K562 (cell line): Measurements from ENCODE around the gene RNU5D-1. TPM values are rescaled to one million over a fixed set of nuclear protein-coding genes. Genes with fewer than 3 reads are reported as not detected.

Experiments
- ATAC-seq: fragments of 200-7000 bp; cut with Tn5 transposase; 3 replicates; pipeline ENCODE4 v1.9.1; 2020; ENCODE audit warnings: moderate library complexity
- BruUV-seq: library from RNA; stranded (reverse); fragments of 400-500 nt; replicated peaks from 2 replicates; lab custom pipeline; 2021; lab: Mats Ljungman, UMichigan
- CTCF ChIA-PET: fragments of 300-600 bp; formaldehyde crosslinking; extraction: SDS; loops from one replicate; lab custom pipeline; 2021; ENCODE audit warnings: low intra/inter-chr PET ratio; lab: Yijun Ruan, JAX
- POLR2A ChIA-PET: fragments of 300-600, 350-650 bp; sonication (Branson Sonifier 250); formaldehyde crosslinking; extraction: SDS; loops from one replicate; lab custom pipeline; 2021; ENCODE audit warnings: antibody characterized with exemption, inconsistent platforms; lab: Yijun Ruan, JAX
- DNase-seq, 4 experiments: peaks; one replicate each; pipeline versions ENCODE4 v3.0.0 to v3.0.0-alpha.2; 2011 to 2018; ENCODE audit warnings: low spot score in 3 of 4, mixed read lengths in 3 of 4; ENCODE audit errors: extremely low read depth in 1 of 4
- FAIRE-seq: peaks from 2 replicates; lab custom pipeline; 2011; peaks lifted over from hg19 to GRCh38; lab: Jason Lieb, UNC
- H2AFZ ChIP-seq: 2 replicates; pipeline ENCODE4 v1.6.0; 2011; ENCODE audit warnings: low read depth, low read length, control low read depth, inconsistent platforms
- H3K27ac ChIP-seq: fragments of 200-600 bp; 3 replicates; pipeline ENCODE4 v1.8.0; 2011; ENCODE audit warnings: low read depth, mild to moderate bottlenecking, control low read depth, inconsistent platforms, low read length, moderate library complexity, mixed read lengths; ENCODE audit errors: extremely low read depth
- H3K27me3 ChIP-seq, 2 experiments: fragments of 300-600 bp in 1 of 2; 2 replicates in 1 of 2; 3 replicates in 1 of 2; pipeline versions ENCODE4 v1.6.0 to v1.8.0; 2011; ENCODE audit warnings: inconsistent platforms in 2 of 2, low read length in 2 of 2, mild to moderate bottlenecking in 1 of 2, mixed read lengths in 1 of 2, moderate library complexity in 1 of 2; ENCODE audit not compliant: control insufficient read depth in 2 of 2, insufficient read depth in 2 of 2
- H3K36me3 ChIP-seq: fragments of 300-600 bp; 3 replicates; pipeline ENCODE4 v1.8.0; 2011; ENCODE audit warnings: mild to moderate bottlenecking, low read length, inconsistent platforms; ENCODE audit not compliant: control insufficient read depth, insufficient read depth
- H3K4me1 ChIP-seq, 2 experiments: fragments of 200-600 bp in 1 of 2; replicated peaks in 1 of 2; 2 replicates in 1 of 2; 3 replicates in 1 of 2; pipeline versions ENCODE4 v1.5.1 to v1.8.0; 2011; ENCODE audit warnings: inconsistent platforms in 2 of 2, low read length in 2 of 2, mild to moderate bottlenecking in 1 of 2, mixed read lengths in 1 of 2, moderate library complexity in 1 of 2; ENCODE audit not compliant: control insufficient read depth in 2 of 2, insufficient read depth in 2 of 2
- H3K4me2 ChIP-seq: 2 replicates; pipeline ENCODE4 v1.6.1; 2011; ENCODE audit warnings: low read length, control low read depth, inconsistent platforms, mixed read lengths; ENCODE audit not compliant: insufficient read depth
- H3K4me3 ChIP-seq: fragments of 200-600 bp; sonication (generic), shearing (Covaris generic); 2 replicates; pipeline ENCODE4 v1.5.1; 2016; ENCODE audit warnings: control low read depth, inconsistent platforms
- H3K79me2 ChIP-seq: fragments of 200-600 bp; 3 replicates; pipeline ENCODE4 v1.8.0; 2011; ENCODE audit warnings: low read length, inconsistent platforms; ENCODE audit not compliant: control insufficient read depth, insufficient read depth
- H3K9ac ChIP-seq, 2 experiments: 2 replicates each; pipeline versions ENCODE4 v1.6.0 to v1.6.1; 2011; ENCODE audit warnings: low read depth in 2 of 2, low read length in 2 of 2, control low read depth in 1 of 2, inconsistent platforms in 1 of 2, mild to moderate bottlenecking in 1 of 2, mixed read lengths in 1 of 2; ENCODE audit not compliant: insufficient read depth in 1 of 2
- H3K9me1 ChIP-seq: one replicate; pipeline ENCODE4 v1.6.0; 2011; ENCODE audit warnings: inconsistent platforms, mild to moderate bottlenecking, low read length, moderate library complexity; ENCODE audit not compliant: control insufficient read depth, insufficient read depth
- H3K9me3 ChIP-seq: replicated peaks from 2 replicates; pipeline ENCODE4 v1.5.1; 2011; ENCODE audit warnings: low read depth, low read length, inconsistent platforms; ENCODE audit not compliant: control insufficient read depth, insufficient read depth
- H4K20me1 ChIP-seq: replicated peaks from 2 replicates; pipeline ENCODE4 v1.6.1; 2011; ENCODE audit warnings: low read length, inconsistent platforms, mixed read lengths; ENCODE audit not compliant: control insufficient read depth, insufficient read depth
- BCOR ChIP-seq: fragments of 450-650 bp; IDR thresholded peaks from 2 replicates; pipeline ENCODE4 v1.6.1; 2016
- DNMT1 ChIP-seq: fragments of 450-650 bp; IDR thresholded peaks from 2 replicates; pipeline ENCODE4 v1.6.1; 2016; ENCODE audit warnings: antibody characterized with exemption, mild to moderate bottlenecking
- E4F1 ChIP-seq: fragments of 250-450 bp; sonication (Bioruptor Pico); IDR thresholded peaks from 2 replicates; pipeline ENCODE4 v1.5.0; 2021; ENCODE audit warnings: mild to moderate bottlenecking, borderline replicate concordance
- ETV6 ChIP-seq, 3 experiments: fragments of 150-350 bp in 1 of 3; sonication (generic) in 1 of 3; formaldehyde crosslinking in 1 of 3; IDR thresholded peaks; 2 replicates each; pipeline versions ENCODE4 v1.6.1 to v1.8.0; 2014 to 2022; ENCODE audit warnings: borderline replicate concordance in 2 of 3, low read depth in 2 of 3, antibody characterized with exemption in 1 of 3, low read length in 1 of 3, mild to moderate bottlenecking in 1 of 3, missing genetic modification reagents in 1 of 3
- FOSL1 ChIP-seq: fragments of 200-800 bp; sonication (Bioruptor generic); conservative IDR thresholded peaks from 2 replicates; pipeline ENCODE4 v1.6.1; 2016; ENCODE audit warnings: missing genetic modification characterization, missing compliant biosample characterization
- FOXA1 ChIP-seq: fragments of 450-650 bp; IDR thresholded peaks from 2 replicates; pipeline ENCODE4 v1.6.1; 2016; ENCODE audit warnings: mild to moderate bottlenecking, borderline replicate concordance
- GABPB1 ChIP-seq: sonication (generic); formaldehyde crosslinking; IDR thresholded peaks from 2 replicates; pipeline ENCODE4 v1.8.0; 2022; ENCODE audit warnings: mild to moderate bottlenecking, missing genetic modification reagents
- THAP7 ChIP-seq: fragments of 250-450 bp; sonication (Bioruptor Pico); IDR thresholded peaks from 2 replicates; pipeline ENCODE4 v1.5.0; 2021
- XRCC4 ChIP-seq: IDR thresholded peaks from one replicate; pipeline ENCODE4 v1.6.1; 2011; ENCODE audit not compliant: insufficient read depth, insufficient read length; ENCODE audit errors: extremely low read depth
- ZBED1 ChIP-seq: IDR thresholded peaks from 2 replicates; pipeline ENCODE4 v1.6.1; 2014
- WGBS: fragments of 100-300 bp; shearing (Covaris generic); methylation state at CpG from one replicate; pipeline ENCODE4 v1.1.6; 2016; ENCODE audit warnings: low coverage, mixed read lengths; ENCODE audit not compliant: insufficient coverage; ENCODE audit errors: missing lambda C conversion rate; 5-methylcytosine and 5-hydroxymethylcytosine counted together
- in situ Hi-C: fragments of 300-500 bp; cut with MboI; formaldehyde crosslinking; loops from 4 replicates; pipeline ENCODE4 v1.15.0; 2018; ENCODE audit warnings: inconsistent platforms, mixed read lengths
- intact Hi-C: fragments of 100-400 bp; cut with micrococcal nuclease; formaldehyde crosslinking; loops from 2 replicates; pipeline ENCODE4 v1.14.2; 2022
- polyA plus RNA-seq, 8 experiments: library from polyadenylated mRNA; depleted of rRNA in 4 of 8; stranded (reverse) in 5 of 8; unstranded in 3 of 8; fragments of >200 nt; fragmentation: Nextera tagmentation in 2 of 8; fragmentation: Illumina TruSeq in 1 of 8; extraction: Ambion mirVana in 2 of 8; extraction: Trizol in 1 of 8; gene quantifications; 2 replicates each; pipeline versions ENCODE4 v1.2.1 to v1.2.3, GENCODE V29; 2011 to 2014; ENCODE audit warnings: inconsistent platforms in 1 of 8, missing spikeins in 1 of 8
- total RNA-seq, 7 experiments: library from RNA; depleted of rRNA in 6 of 7; stranded (reverse); fragments of >200 nt in 6 of 7; fragmentation: Illumina TruSeq in 2 of 7; extraction: Trizol in 2 of 7; gene quantifications; 2 replicates each; pipeline versions ENCODE4 v1.2.1 to v1.2.3, GENCODE V29; 2011 to 2021; ENCODE audit warnings: low replicate concordance in 1 of 7

Gene RNU5D-1
- total and polyA plus RNA-seq, 9 of the 15 experiments (the other 6 are each of a cell fraction or from before 2014, with no cell fraction given), result under 0.01 TPM; not detected in 8

GRCh38 chr1:44707112-44707881 is 23.7 kb downstream of the RNU5D-1 start:
- in situ Hi-C loops, result no loop called here
- H3K27ac ChIP-seq, result no peak overlapping the region
- H3K4me2 ChIP-seq, result no peak overlapping the region

GRCh38 chr1:44705938-44706337 is 25.0 kb downstream of the RNU5D-1 start:
- ChIA-PET POLR2A (interaction anchor here (1.1 to 2.2 kb wide), 4 partner anchors 10 to 26 kb away, joined by 3 to 12 read pairs (median 6); no protein-coding TSS in a partner anchor), CTCF (no interaction called here)
- H3K27me3 ChIP-seq, result peaks cover 35 to 39% of the 10 kb centered on the region in 2 experiments
- H3K79me2 ChIP-seq, result no peaks in the 10 kb centered on the region
- no peaks in the 10 kb centered on the region for H3K36me3 ChIP-seq
- no peaks in the 10 kb centered on the region for H3K9me3 ChIP-seq
- 3% methylated on average over 2 of the region's 2 CpGs for WGBS
- no peak overlapping the region for H3K27ac ChIP-seq
- H3K4me1 ChIP-seq, result peaks cover 0 to 4% of the 10 kb centered on the region in 2 experiments; a peak in 2 of 5 replicates
- intact Hi-C loops, result loop anchor here (5.0 kb wide), 1 partner anchor 49 kb away; no protein-coding TSS in a partner anchor
- no peak for FAIRE-seq
- ATAC-seq, result no peak
- DNase-seq, result no peak
- H4K20me1 ChIP-seq, result no peaks in the 10 kb centered on the region
- peaks cover 3% of the 10 kb centered on the region for H3K9me1 ChIP-seq
- no peak overlapping the region for H2AFZ ChIP-seq
- no peak overlapping the region; a peak in 1 of 4 replicates for H3K9ac ChIP-seq
- H3K4me3 ChIP-seq, result no peak overlapping the region
- no TSS peak for BruUV-seq
- in situ Hi-C loops, result no loop called here
- no peak overlapping the region for H3K4me2 ChIP-seq
- no peak for TF ChIP-seq XRCC4
- TF ChIP-seq DNMT1, result no peak
- TF ChIP-seq FOXA1, result no peak
- no peak for TF ChIP-seq THAP7 (CRISPR knock-in tag)
- no peak for TF ChIP-seq E4F1

More at GRCh38 chr1:44707112-44707881, 23.7 kb downstream of the RNU5D-1 start:
- POLR2A ChIA-PET, result interaction anchor here (0.6 to 2.2 kb wide), 4 partner anchors 10 to 303 kb away, joined by 3 to 12 read pairs (median 6); no protein-coding TSS in a partner anchor
- Histone ChIP-seq H3K36me3 (no peaks in the 10 kb centered on the region), H3K4me1 (peaks cover 0 to 4% of the 10 kb centered on the region in 2 experiments; a peak in 2 of 5 replicates), H3K9me1 (peaks cover 3% of the 10 kb centered on the region), H3K9ac (no peak overlapping the region), H3K4me3 (no peak overlapping the region), H3K27me3 (peaks cover 44 to 45% of the 10 kb centered on the region in 2 experiments), H3K9me3 (no peaks in the 10 kb centered on the region), H4K20me1 (no peaks in the 10 kb centered on the region), H3K79me2 (no peaks in the 10 kb centered on the region), H2AFZ (no peak overlapping the region)
- TF ChIP-seq ETV6 (IDR thresholded peaks at IDR 0.05; ENCODE audit: borderline replicate concordance in 1 of 2, low read depth in 2 of 2, low read length in 1 of 2), result no peak
- TF ChIP-seq ETV6 (CRISPR knock-in tag; IDR thresholded peaks at IDR 0.05; ENCODE audit: borderline replicate concordance), result no peak
- peak; percentile 23; the same call in 1 of the 2 replicates for TF ChIP-seq FOSL1
- TF ChIP-seq ZBED1, result no peak
- TF ChIP-seq BCOR, result no peak
- peak; percentile 30; the same call in 1 of the 2 replicates for TF ChIP-seq GABPB1
- no TSS peak for BruUV-seq
- CTCF ChIA-PET, result interaction anchor here (1.3 kb wide), 1 partner anchor 69 kb away, joined by 3 read pairs; the partner anchor contains the start of gene RPS8
- WGBS, result 32% methylated on average over 6 of the region's 6 CpGs
- FAIRE-seq (no peak), DNase-seq (no peak), ATAC-seq (0 out of 3 replicates have a peak, but pooled peaks have one; percentile 7)
- intact Hi-C loops, result loop anchor here (5.0 kb wide), 1 partner anchor 50 kb away; no protein-coding TSS in a partner anchor
